PC-3 (cell line): Measurements from ENCODE around the gene MYADM. TPM values are rescaled to one million over a fixed set of nuclear protein-coding genes. Genes with fewer than 3 reads are reported as not detected.

ENCODE experiments used
- ATAC-seq: fragments of 200-7000 bp; cut with Tn5 transposase; 2 replicates; pipeline ENCODE4 v1.9.1; 2020; ENCODE audit warnings: mild to moderate bottlenecking, moderate library complexity
- BruUV-seq: library from RNA; stranded (reverse); fragments of 400-500 nt; replicated peaks from 2 replicates; lab custom pipeline; 2021; lab: Mats Ljungman, UMichigan
- CTCF ChIA-PET: fragments of 300-600 bp; sonication (Branson Sonifier 250); formaldehyde crosslinking; loops from one replicate; lab custom pipeline; 2022; ENCODE audit warnings: antibody characterized with exemption; lab: Charles Lee
- POLR2A ChIA-PET: fragments of 300-600 bp; sonication (Branson Sonifier 250); formaldehyde crosslinking; loops from one replicate; lab custom pipeline; 2022; ENCODE audit warnings: antibody characterized with exemption; ENCODE audit not compliant: unreplicated experiment; lab: Charles Lee
- DNase-seq: peaks from one replicate; pipeline ENCODE4 v3.0.0-alpha.2; 2015
- H2AFZ ChIP-seq: fragments of 300-600 bp; sonication (generic); 2 replicates; pipeline ENCODE4 v1.6.0; 2016; ENCODE audit warnings: antibody characterized with exemption, low read length
- H3F3A ChIP-seq: fragments of 300-600 bp; sonication (generic); one replicate; pipeline ENCODE4 v1.6.0; 2017; ENCODE audit warnings: antibody characterized with exemption, low read length, control low read depth, mild to moderate bottlenecking; ENCODE audit not compliant: unreplicated experiment
- H3K27ac ChIP-seq: fragments of 300-600 bp; sonication (generic); 2 replicates; pipeline ENCODE4 v1.5.1; 2016; ENCODE audit warnings: mild to moderate bottlenecking, low read length
- H3K27me3 ChIP-seq: fragments of 300-600 bp; sonication (generic); 2 replicates; pipeline ENCODE4 v1.6.1; 2016; ENCODE audit warnings: low read length, mixed read lengths
- H3K36me3 ChIP-seq: fragments of 300-600 bp; sonication (generic); 2 replicates; pipeline ENCODE4 v1.6.1; 2016; ENCODE audit warnings: low read depth, mixed run types, low read length, mixed read lengths
- H3K4me1 ChIP-seq: fragments of 300-600 bp; sonication (generic); 2 replicates; pipeline ENCODE4 v1.5.1; 2016; ENCODE audit warnings: low read length; ENCODE audit not compliant: insufficient read depth
- H3K4me2 ChIP-seq: fragments of 300-600 bp; sonication (generic); 2 replicates; pipeline ENCODE4 v1.6.0; 2016; ENCODE audit warnings: low read length
- H3K4me3 ChIP-seq: fragments of 300-600 bp; sonication (generic); 2 replicates; pipeline ENCODE4 v1.5.1; 2016; ENCODE audit warnings: mild to moderate bottlenecking, low read length, mixed read lengths
- H3K79me2 ChIP-seq: fragments of 300-600 bp; sonication (generic); 2 replicates; pipeline ENCODE4 v1.6.1; 2017; ENCODE audit warnings: low read length, mixed read lengths
- H3K9ac ChIP-seq: fragments of 300-600 bp; sonication (generic); 2 replicates; pipeline ENCODE4 v1.6.0; 2016; ENCODE audit warnings: mild to moderate bottlenecking, low read length
- H3K9me2 ChIP-seq: fragments of 300-600 bp; sonication (generic); replicated peaks from 2 replicates; pipeline ENCODE4 v1.6.1; 2016; ENCODE audit warnings: mixed run types, low read length, mixed read lengths
- H3K9me3 ChIP-seq: fragments of 300-600 bp; sonication (generic); 2 replicates; pipeline ENCODE4 v1.6.1; 2016; ENCODE audit warnings: low read length, mixed read lengths
- H4K20me1 ChIP-seq: fragments of 300-600 bp; sonication (generic); 2 replicates; pipeline ENCODE4 v1.6.1; 2016; ENCODE audit warnings: low read length, mixed read lengths
- EZH2 ChIP-seq: fragments of 300-600 bp; sonication (generic); IDR thresholded peaks from one replicate; pipeline ENCODE4 v1.6.1; 2017; ENCODE audit warnings: antibody characterized with exemption, mild to moderate bottlenecking, low read length; ENCODE audit not compliant: unreplicated experiment
- EZH2phosphoT487 ChIP-seq: fragments of 300-600 bp; sonication (generic); IDR thresholded peaks from 2 replicates; pipeline ENCODE4 v1.6.1; 2018; ENCODE audit warnings: mild to moderate bottlenecking, antibody characterized with exemption, low read length, borderline replicate concordance
- intact Hi-C: fragments of 100-400 bp; cut with micrococcal nuclease; formaldehyde crosslinking; loops from 2 replicates; pipeline ENCODE4 v1.9.0; 2023
- total RNA-seq: library from RNA; depleted of rRNA; stranded (reverse); fragments of >200 nt; gene quantifications from 2 replicates; pipeline ENCODE4 v1.2.3, GENCODE V29; 2014
- TF ChIP-seq, protein P1 (sequence below): fragments of 300-600 bp; sonication (generic); conservative IDR thresholded peaks from 2 replicates; pipeline ENCODE4 v1.5.1; 2017; ENCODE audit warnings: antibody characterized with exemption, low read depth, mild to moderate bottlenecking, low read length

MYADM gene
- total RNA-seq, 1 experiment from 2014 or later = 63.5 TPM

DNA sequence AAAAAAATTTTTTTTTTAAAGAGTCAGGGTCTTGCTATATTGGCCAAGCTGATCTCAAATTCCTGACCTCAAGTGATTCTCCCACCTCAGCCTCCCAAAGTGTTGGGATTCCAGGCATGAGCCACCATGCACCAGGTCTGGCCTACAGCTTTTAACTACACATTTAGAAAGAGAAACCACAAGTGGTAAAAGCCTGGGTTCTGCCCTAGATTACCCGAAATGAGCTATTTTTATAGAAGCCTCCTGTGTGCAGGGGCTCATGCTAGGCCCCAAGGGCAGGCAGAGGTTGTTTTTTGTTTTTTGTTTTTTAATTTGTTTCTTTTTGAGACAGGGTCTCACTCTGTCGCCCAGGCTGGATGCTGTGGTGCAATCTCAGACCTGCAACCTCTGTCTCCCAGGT is 14.0 kb upstream of the MYADM start:
- TF ChIP-seq, protein P1, sequence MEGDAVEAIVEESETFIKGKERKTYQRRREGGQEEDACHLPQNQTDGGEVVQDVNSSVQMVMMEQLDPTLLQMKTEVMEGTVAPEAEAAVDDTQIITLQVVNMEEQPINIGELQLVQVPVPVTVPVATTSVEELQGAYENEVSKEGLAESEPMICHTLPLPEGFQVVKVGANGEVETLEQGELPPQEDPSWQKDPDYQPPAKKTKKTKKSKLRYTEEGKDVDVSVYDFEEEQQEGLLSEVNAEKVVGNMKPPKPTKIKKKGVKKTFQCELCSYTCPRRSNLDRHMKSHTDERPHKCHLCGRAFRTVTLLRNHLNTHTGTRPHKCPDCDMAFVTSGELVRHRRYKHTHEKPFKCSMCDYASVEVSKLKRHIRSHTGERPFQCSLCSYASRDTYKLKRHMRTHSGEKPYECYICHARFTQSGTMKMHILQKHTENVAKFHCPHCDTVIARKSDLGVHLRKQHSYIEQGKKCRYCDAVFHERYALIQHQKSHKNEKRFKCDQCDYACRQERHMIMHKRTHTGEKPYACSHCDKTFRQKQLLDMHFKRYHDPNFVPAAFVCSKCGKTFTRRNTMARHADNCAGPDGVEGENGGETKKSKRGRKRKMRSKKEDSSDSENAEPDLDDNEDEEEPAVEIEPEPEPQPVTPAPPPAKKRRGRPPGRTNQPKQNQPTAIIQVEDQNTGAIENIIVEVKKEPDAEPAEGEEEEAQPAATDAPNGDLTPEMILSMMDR = no peak
- no peak for TF ChIP-seq EZH2phosphoT487
- no peak for TF ChIP-seq EZH2
- no peak for DNase-seq
- Histone ChIP-seq H2AFZ (no peak overlapping the region), H3K9me2 (no peaks in the 10 kb centered on the region), H3K79me2 (no peaks in the 10 kb centered on the region), H3K27ac (no peak overlapping the region), H3K27me3 (no peaks in the 10 kb centered on the region), H3K9me3 (no peaks in the 10 kb centered on the region), H3K36me3 (no peaks in the 10 kb centered on the region), H3K4me2 (no peak overlapping the region), H3K4me3 (no peak overlapping the region), H4K20me1 (no peaks in the 10 kb centered on the region), H3K4me1 (0 out of 2 replicates have a peak, but pooled peaks cover 6% of the 10 kb centered on the region), H3K9ac (no peak overlapping the region), H3F3A (no peaks in the 10 kb centered on the region)
- BruUV-seq = no TSS peak
- ChIA-PET POLR2A (no interaction called here), CTCF (no interaction called here)
- intact Hi-C loops = no loop called here
- no peak for ATAC-seq

DNA sequence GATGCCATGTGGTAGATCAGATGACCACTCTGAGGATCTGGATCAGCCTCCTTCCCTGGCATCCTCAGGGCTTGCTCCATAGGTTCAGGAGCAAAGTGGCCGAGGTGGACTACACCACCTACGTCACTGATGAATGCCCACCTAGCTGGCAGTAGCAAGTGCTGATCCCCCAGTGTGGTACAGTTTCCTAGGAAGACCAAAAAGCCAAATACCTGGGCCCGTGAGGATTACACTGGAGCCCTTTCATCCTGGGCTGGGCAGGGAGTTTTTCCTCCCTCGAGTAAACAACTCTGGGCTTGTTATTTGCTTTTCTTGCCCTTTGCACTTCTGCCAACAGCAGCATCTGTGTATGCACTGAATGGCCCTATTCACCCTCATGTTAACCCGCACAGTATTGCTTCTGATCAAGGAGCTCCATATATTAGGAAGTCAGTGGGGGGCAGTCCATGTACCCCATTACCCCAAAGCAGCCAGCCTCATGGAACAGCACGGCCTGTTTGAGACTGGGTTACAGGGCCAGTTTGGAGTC is 3.3 kb upstream of the MYADM start:
- Histone ChIP-seq H3K27me3 (no peaks in the 10 kb centered on the region), H3K36me3 (no peaks in the 10 kb centered on the region), H3K9ac (peak overlapping the region; percentile 44), H4K20me1 (no peaks in the 10 kb centered on the region), H3K4me2 (peak overlapping the region; percentile 87), H3K9me2 (no peaks in the 10 kb centered on the region), H2AFZ (peak overlapping the region; percentile 39), H3K27ac (peak overlapping the region; percentile 88), H3K9me3 (no peaks in the 10 kb centered on the region), H3K4me3 (no peak overlapping the region; the same call in 1 of the 2 replicates), H3K79me2 (peaks cover 17% of the 10 kb centered on the region), H3F3A (no peaks in the 10 kb centered on the region), H3K4me1 (peaks cover 35% of the 10 kb centered on the region)
- no peak for TF ChIP-seq EZH2
- TF ChIP-seq, protein P1 = no peak
- no peak for TF ChIP-seq EZH2phosphoT487
- no TSS peak for BruUV-seq
- POLR2A ChIA-PET = no interaction called here
- CTCF ChIA-PET = no interaction called here
- ATAC-seq (peak; percentile 18), DNase-seq (peak; percentile 80)
- intact Hi-C loops = loop anchor here (1.0 kb wide), 1 partner anchor 116 kb away; no protein-coding TSS in a partner anchor

DNA sequence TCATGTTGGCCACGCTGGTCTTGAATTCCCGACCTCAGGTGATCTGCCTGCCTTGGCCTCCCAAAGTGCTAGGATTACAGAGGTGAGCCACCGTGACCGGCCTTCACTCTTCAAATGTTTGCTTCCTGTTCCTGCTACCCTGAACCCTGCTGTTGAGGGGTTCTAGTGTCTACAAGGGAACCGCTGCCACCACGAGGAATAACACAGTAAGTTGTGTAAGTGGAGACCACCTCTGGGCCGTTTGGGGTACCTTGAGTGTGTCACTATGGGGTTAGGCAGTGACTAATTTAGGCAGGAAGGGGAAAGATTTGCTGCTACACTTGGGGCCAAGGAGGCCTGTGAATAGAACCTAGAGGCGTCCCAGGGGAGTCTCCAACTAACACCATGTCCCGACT is 2.2 kb upstream of the MYADM start:
- Histone ChIP-seq H3K36me3 (no peaks in the 10 kb centered on the region), H3K9me2 (no peaks in the 10 kb centered on the region), H3K9ac (peak overlapping the region; percentile 83), H3K79me2 (peaks cover 25% of the 10 kb centered on the region), H3K27ac (peak overlapping the region; percentile 88), H3K27me3 (no peaks in the 10 kb centered on the region), H3F3A (no peaks in the 10 kb centered on the region), H3K4me2 (peak overlapping the region; percentile 87), H2AFZ (no peak overlapping the region), H4K20me1 (no peaks in the 10 kb centered on the region), H3K9me3 (no peaks in the 10 kb centered on the region), H3K4me1 (peaks cover 35% of the 10 kb centered on the region), H3K4me3 (peak overlapping the region; percentile 52; the same call in 1 of the 2 replicates)
- POLR2A ChIA-PET = interaction anchor here (0.6 to 1.0 kb wide), 3 partner anchors 19 to 159 kb away, joined by 3 to 4 read pairs (median 4); no protein-coding TSS in a partner anchor
- no peak for ATAC-seq
- no peak for TF ChIP-seq EZH2
- no TSS peak for BruUV-seq
- CTCF ChIA-PET = interaction anchor here (1.0 kb wide), 3 partner anchors 115 to 166 kb away, joined by 3 to 8 read pairs (median 3); no protein-coding TSS in a partner anchor
- no peak for DNase-seq
- intact Hi-C loops = no loop called here
